Astrocyte of the spinal cord (primary cell): ENCODE data around the gene RSPRY1.

Experiments
- DNase-seq: peaks from one replicate; pipeline ENCODE4 v3.0.0; 2011; ENCODE audit warnings: low read depth, low spot score
- H3K4me3 ChIP-seq: 2 replicates; pipeline ENCODE4 v1.5.1; 2011; ENCODE audit warnings: low read depth, mild to moderate bottlenecking, low read length, moderate library complexity
- CTCF ChIP-seq: IDR thresholded peaks from 2 replicates; pipeline ENCODE4 v1.5.1; 2012; ENCODE audit warnings: low read depth, mild to moderate bottlenecking, low read length, inconsistent platforms
- in situ Hi-C: cut with HindIII; loops from 2 replicates; pipeline ENCODE4 v1.10.0; 2017; ENCODE audit warnings: low sequenced_read_pairs

Gene RSPRY1

GRCh38 chr16:57251352-57251751 is 65.2 kb downstream of the RSPRY1 start:
- TF ChIP-seq CTCF, result no peak
- in situ Hi-C loops, result no loop called here
- no peak for DNase-seq
- H3K4me3 ChIP-seq, result no peak overlapping the region

GRCh38 chr16:57252148-57252721 is 66.1 kb downstream of the RSPRY1 start:
- in situ Hi-C loops, result no loop called here
- no peak for DNase-seq
- no peak overlapping the region for H3K4me3 ChIP-seq
- TF ChIP-seq CTCF, result no peak

GRCh38 chr16:57253466-57253865 is 67.3 kb downstream of the RSPRY1 start:
- in situ Hi-C loops, result no loop called here
- no peak for TF ChIP-seq CTCF
- no peak overlapping the region for H3K4me3 ChIP-seq
- no peak for DNase-seq

- no peak for DNase-seq
- in situ Hi-C loops, result no loop called here
- H3K4me3 ChIP-seq, result no peak overlapping the region
- TF ChIP-seq CTCF, result no peak
Observed at GRCh38 chr16:57255686-57256415, 69.7 kb downstream of the RSPRY1 start.

GRCh38 chr16:57256601-57257395 is 70.7 kb downstream of the RSPRY1 start:
- no peak for DNase-seq
- no peak overlapping the region for H3K4me3 ChIP-seq
- no peak for TF ChIP-seq CTCF
- in situ Hi-C loops, result no loop called here

GRCh38 chr16:57257455-57258070 is 71.4 kb downstream of the RSPRY1 start:
- TF ChIP-seq CTCF, result no peak
- H3K4me3 ChIP-seq, result no peak overlapping the region
- DNase-seq, result no peak
- in situ Hi-C loops, result no loop called here
